ENCODE data around the gene GREM1. TPM values are rescaled to one million over a fixed set of nuclear protein-coding genes. Genes with fewer than 3 reads are reported as not detected.

The GREM1 gene
- 2.3 and 4.3 TPM in 2 replicates for total RNA-seq

DNA sequence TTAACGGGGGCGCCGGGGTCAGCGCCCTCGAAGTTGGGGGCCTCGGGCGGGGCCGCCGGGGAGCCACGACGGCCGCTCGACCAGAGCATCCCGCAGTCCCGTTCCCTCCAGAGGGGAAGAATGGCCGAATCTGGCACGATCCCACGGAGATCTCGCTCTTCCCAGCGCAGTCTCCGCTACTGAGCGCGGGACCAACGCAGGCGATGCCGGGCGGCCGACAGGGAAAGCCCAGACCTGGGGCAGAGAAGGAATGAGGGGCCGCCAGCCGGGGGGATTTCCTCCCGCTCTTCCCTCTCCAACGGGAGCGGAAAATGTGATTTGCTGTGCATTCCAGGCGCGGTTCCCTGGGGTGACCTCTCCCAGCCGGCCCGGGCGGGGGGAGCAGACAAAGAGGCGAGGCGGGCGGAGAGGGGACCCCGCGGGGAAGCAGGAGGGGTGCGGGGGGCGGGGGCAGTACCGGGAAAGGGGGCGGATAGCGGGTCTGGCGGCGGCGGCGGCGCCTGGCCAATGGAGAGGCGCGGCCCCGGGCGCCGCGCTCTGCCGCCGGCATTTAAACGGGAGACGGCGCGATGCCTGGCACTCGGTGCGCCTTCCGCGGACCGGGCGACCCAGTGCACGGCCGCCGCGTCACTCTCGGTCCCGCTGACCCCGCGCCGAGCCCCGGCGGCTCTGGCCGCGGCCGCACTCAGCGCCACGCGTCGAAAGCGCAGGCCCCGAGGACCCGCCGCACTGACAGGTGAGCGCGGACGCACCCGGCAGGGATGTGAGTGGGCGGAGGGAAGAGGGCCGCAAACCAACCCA lies at the start of gene GREM1:
Gene GREM1, plus strand, starts transcription at position 579 of the 801 bp plus-strand sequence. CDS start 12,687 bp downstream, outside the sequence.

Other genes with a start within 250 kb of the GREM1 start
- 0.71 and 2.3 TPM in 2 replicates for gene GOLGA8N, start 124.5 kb upstream of the GREM1 start, total RNA-seq
- 18.5 and 29.2 TPM in 2 replicates for gene ARHGAP11A, start 102.5 kb upstream of the GREM1 start, total RNA-seq
- gene SCG5, start 76.3 kb upstream of the GREM1 start, total RNA-seq = 10.7 and 15.4 TPM in 2 replicates

Data from myometrial cell (primary cell).